Left lung (tissue), 10 donors: ENCODE results near the gene RNF112. TPM values are rescaled to one million over a fixed set of nuclear protein-coding genes. Genes with fewer than 3 reads are reported as not detected.

ENCODE experiments used
- ATAC-seq: fragments of 200-7000 bp; cut with Tn5 transposase; one replicate; pipeline ENCODE4 v1.9.1; 2020; ENCODE audit warnings: moderate library complexity
- DNase-seq, 4 donors: peaks; one replicate each; pipeline ENCODE4 v3.0.0-alpha.2; 2013 to 2020
- H3K27ac ChIP-seq, 2 donors: fragments of 200-600 bp; sonication (generic) in 1 of 2; one replicate each; pipeline versions ENCODE4 v1.5.0 to v1.8.0; 2020 to 2021
- H3K27me3 ChIP-seq, 2 donors: fragments of 200-600 bp; sonication (generic) in 1 of 2; one replicate each; pipeline versions ENCODE4 v1.5.0 to v1.8.0; 2020 to 2021
- H3K36me3 ChIP-seq, 2 donors: fragments of 200-600 bp; sonication (generic) in 1 of 2; one replicate each; pipeline versions ENCODE4 v1.5.0 to v1.8.0; 2020 to 2021
- H3K4me1 ChIP-seq, 2 donors: fragments of 200-600 bp; one replicate each; pipeline ENCODE4 v1.8.0; 2021
- H3K4me3 ChIP-seq, 2 donors: fragments of 200-600 bp; sonication (generic) in 1 of 2; one replicate each; pipeline versions ENCODE4 v1.5.0 to v1.8.0; 2020 to 2021; ENCODE audit warnings: mild to moderate bottlenecking in 1 of 2
- H3K9me3 ChIP-seq, 2 donors: fragments of 200-600 bp; sonication (generic) in 1 of 2; one replicate each; pipeline versions ENCODE4 v1.5.0 to v1.8.0; 2020 to 2021
- intact Hi-C, 2 donors: fragments of 100-400 bp; cut with DNase I; formaldehyde crosslinking; loops; one replicate each; pipeline versions ENCODE4 v1.11.2 to v1.14.2; 2022
- polyA plus RNA-seq, 6 donors: library from polyadenylated mRNA; unstranded; fragments of 120-200 nt; gene quantifications; one replicate each; pipeline ENCODE4 v1.2.1, GENCODE V29; 2013; ENCODE audit not compliant: insufficient read length in 6 of 6
- total RNA-seq, 2 donors: library from RNA; stranded (reverse); fragmentation: NEBNext Ultra II Directional; extraction: Animal tissue kit (Norgen Biotek cat#: 25700); gene quantifications; one replicate each; pipeline ENCODE4 v1.2.1, GENCODE V29; 2021
- TF ChIP-seq, protein P1 (sequence below), 2 donors: fragments of 200-600 bp; sonication (generic) in 1 of 2; IDR thresholded peaks; one replicate each; pipeline versions ENCODE4 v1.5.0 to v1.8.0; 2021; ENCODE audit warnings: antibody characterized with exemption in 2 of 2
- donor health status: DM: no; HTN: yes; CAD: no.
- donor health status: DM: no; HTN: no; CAD: no.

Gene RNF112
- total and polyA plus RNA-seq, 8 donors, result 2.1 to 5.0 (median 3.6) TPM

DNA sequence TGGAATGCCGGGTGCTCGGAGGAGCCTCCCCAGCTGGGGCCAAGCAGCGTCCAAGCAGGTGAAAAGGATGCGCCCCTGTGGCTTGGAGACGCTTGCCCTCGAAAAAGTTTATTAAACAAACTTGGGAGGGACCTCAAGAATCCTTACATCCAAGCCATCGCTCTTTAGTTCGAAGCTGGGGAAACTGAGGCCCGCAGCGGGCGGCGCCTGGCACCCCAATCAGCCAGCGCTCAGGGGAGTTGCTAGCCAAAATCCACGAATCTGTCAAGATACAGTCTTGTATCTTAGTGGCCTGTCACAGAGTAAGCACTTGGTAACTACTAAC lies 48.0 kb upstream of the RNF112 start:
- TF ChIP-seq, protein P1, sequence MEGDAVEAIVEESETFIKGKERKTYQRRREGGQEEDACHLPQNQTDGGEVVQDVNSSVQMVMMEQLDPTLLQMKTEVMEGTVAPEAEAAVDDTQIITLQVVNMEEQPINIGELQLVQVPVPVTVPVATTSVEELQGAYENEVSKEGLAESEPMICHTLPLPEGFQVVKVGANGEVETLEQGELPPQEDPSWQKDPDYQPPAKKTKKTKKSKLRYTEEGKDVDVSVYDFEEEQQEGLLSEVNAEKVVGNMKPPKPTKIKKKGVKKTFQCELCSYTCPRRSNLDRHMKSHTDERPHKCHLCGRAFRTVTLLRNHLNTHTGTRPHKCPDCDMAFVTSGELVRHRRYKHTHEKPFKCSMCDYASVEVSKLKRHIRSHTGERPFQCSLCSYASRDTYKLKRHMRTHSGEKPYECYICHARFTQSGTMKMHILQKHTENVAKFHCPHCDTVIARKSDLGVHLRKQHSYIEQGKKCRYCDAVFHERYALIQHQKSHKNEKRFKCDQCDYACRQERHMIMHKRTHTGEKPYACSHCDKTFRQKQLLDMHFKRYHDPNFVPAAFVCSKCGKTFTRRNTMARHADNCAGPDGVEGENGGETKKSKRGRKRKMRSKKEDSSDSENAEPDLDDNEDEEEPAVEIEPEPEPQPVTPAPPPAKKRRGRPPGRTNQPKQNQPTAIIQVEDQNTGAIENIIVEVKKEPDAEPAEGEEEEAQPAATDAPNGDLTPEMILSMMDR (IDR thresholded peaks at IDR 0.05), result peak in 1 of 2 donors; percentile 7
- Histone ChIP-seq H3K4me3 (peak overlapping the region; percentile 66 to 72), H3K9me3 (no peaks in the 10 kb centered on the region), H3K36me3 (no peaks in the 10 kb centered on the region), H3K27ac (peak overlapping the region; percentile 73 to 85), H3K4me1 (peaks cover 0 to 18% of the 10 kb centered on the region in 2 donors), H3K27me3 (peaks cover 0 to 18% of the 10 kb centered on the region in 2 donors)
- DNase-seq (peak in 1 of 4 donors; percentile 54), ATAC-seq (no peak)
- intact Hi-C loops, result no loop called here

DNA sequence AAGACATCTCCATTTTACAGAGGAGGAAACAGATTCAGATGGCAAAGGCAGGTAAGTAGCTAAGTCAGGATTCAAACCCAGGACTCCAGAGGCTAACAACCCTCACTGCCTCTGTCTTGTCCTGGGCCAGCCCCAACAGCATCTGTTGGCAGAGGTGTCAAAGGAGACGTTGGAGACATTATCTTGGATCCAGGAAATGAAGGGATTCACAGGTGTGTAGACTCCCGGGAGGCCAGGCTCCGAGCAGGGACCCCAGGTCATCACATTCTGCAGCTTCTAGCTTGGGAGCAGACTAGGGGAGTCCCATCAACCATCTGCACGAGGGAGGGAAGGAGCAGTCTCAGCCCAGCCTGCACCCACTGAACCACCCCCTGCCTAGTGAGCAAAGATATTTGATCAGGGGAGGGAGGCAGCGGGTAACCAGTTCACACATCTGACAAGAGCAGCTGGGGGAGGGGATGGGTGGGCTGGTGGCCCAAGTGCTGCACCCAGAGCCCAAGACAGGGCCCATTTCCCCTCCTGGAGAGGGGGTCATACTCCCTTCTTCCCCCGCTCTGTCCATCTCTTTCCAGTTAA lies 47.5 kb upstream of the RNF112 start:
- peak in 1 of 4 donors; percentile 31 for DNase-seq
- no peaks in the 10 kb centered on the region for H3K9me3 ChIP-seq
- TF ChIP-seq, protein P1 (IDR thresholded peaks at IDR 0.05), result no peak
- H3K4me3 ChIP-seq, result no peak overlapping the region
- peaks cover 0 to 18% of the 10 kb centered on the region in 2 donors for H3K4me1 ChIP-seq
- H3K27ac ChIP-seq, result no peak overlapping the region
- H3K36me3 ChIP-seq, result no peaks in the 10 kb centered on the region
- peaks cover 0 to 18% of the 10 kb centered on the region in 2 donors for H3K27me3 ChIP-seq
- intact Hi-C loops, result no loop called here
- no peak for ATAC-seq

DNA sequence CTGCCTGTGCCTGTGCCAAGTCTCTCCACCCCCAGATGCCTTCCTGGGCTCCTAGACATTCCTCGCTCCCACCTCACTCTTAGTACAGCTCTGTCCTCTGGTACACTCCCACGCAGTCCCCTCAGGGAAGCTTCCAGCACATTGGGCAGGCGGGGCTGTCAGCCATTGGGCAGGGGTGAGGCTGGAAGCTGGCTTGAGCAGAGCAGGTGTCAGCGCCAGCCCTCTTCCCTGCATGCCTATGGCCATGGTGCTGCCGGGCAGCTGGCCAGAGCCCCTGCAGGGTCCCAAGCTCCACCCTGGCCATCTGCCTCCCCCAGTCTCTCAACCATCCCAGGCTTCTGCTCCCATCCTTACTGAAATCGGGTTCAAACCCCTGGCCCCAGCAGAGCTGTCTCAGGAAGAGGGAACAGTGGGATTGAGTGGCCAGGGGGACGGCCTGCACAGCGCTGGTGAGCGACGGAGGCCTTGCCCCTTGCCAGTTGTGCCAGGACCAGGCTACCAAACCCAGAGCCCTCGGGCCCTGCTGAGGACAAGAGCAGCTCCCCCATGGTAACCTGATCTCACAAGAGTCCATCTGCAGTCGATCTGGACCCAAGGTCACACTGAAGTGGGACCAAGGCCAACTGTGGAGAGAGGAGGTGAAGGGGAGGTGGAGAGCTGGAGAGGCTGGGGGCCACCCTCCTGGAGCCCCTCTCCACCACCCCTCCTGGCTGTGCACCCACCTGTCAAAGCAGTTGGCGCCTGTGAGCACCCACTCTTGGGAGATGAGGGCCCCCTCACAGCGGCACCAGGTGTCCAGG lies 46.1 kb upstream of the RNF112 start:
- Histone ChIP-seq H3K4me3 (no peak overlapping the region), H3K4me1 (peaks cover 0 to 24% of the 10 kb centered on the region in 2 donors), H3K27ac (no peak overlapping the region), H3K9me3 (no peaks in the 10 kb centered on the region), H3K27me3 (peaks cover 0 to 18% of the 10 kb centered on the region in 2 donors), H3K36me3 (no peaks in the 10 kb centered on the region)
- intact Hi-C loops, result loop anchor here in 1 of 2 donors (5.0 kb wide), 1 partner anchor 82 kb away; no protein-coding TSS in a partner anchor
- DNase-seq (peak in 1 of 4 donors; percentile 33), ATAC-seq (no peak)
- TF ChIP-seq, protein P1 (IDR thresholded peaks at IDR 0.05), result no peak

DNA sequence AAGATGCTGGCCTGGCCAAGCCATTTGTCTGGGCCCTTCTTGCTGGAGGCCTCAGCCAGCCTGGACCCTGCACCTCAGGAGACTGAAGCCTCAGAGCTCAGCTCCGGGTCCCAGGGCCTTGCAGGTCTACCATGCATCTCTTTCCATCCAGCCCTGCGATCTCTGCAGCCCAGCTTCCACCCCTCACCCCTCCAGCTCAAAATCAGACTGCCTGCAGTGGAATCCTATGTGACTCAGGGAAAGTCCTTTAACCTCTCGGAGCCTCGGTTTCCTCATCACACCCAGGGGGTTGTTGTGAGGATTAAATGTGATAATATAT lies 45.6 kb upstream of the RNF112 start:
- Histone ChIP-seq H3K36me3 (no peaks in the 10 kb centered on the region), H3K4me3 (no peak overlapping the region), H3K27ac (no peak overlapping the region), H3K4me1 (peaks cover 0 to 30% of the 10 kb centered on the region in 2 donors), H3K27me3 (peaks cover 0 to 18% of the 10 kb centered on the region in 2 donors), H3K9me3 (no peaks in the 10 kb centered on the region)
- intact Hi-C loops, result loop anchor here in 1 of 2 donors (5.0 kb wide), 1 partner anchor 82 kb away; no protein-coding TSS in a partner anchor
- ATAC-seq (no peak), DNase-seq (no peak)
- TF ChIP-seq, protein P1 (IDR thresholded peaks at IDR 0.05), result no peak
